Measurements from ENCODE around the gene MAGEA6. TPM values are rescaled to one million over a fixed set of nuclear protein-coding genes. Genes with fewer than 3 reads are reported as not detected.
A peak's percentile ranks its signal among the peaks of the same experiment; 100 is the strongest.

MAGEA6 gene
- total and polyA plus RNA-seq, 4 donors, result not detected

- ATAC-seq (ENCODE audit: insufficient read depth, low FRiP score) (no peak), DNase-seq (no peak)
- 59 to 82% methylated on average over 5 of the region's 5 CpGs for WGBS, 2 donors
- no peaks in the 10 kb centered on the region for H3K36me3 ChIP-seq (ENCODE audit: control insufficient read depth in 4 of 4, insufficient read depth in 4 of 4, low read length in 4 of 4)
- TF ChIP-seq CTCF (IDR thresholded peaks at IDR 0.05; ENCODE audit: control extremely low read depth, extremely low read depth), result no peak
- H3K27ac ChIP-seq (ENCODE audit: low read depth in 1 of 2, low read length in 1 of 2), result no peak overlapping the region
- H3K27me3 ChIP-seq (ENCODE audit: control insufficient read depth in 3 of 3, insufficient read depth in 3 of 3, low read length in 2 of 3), result peaks cover 0 to 4% (median 0%) of the 10 kb centered on the region in 3 donors
- H3K9ac ChIP-seq (ENCODE audit: insufficient read depth in 1 of 2, low read length in 2 of 2), result no peak overlapping the region
- no peak overlapping the region for H3K4me3 ChIP-seq
- no peaks in the 10 kb centered on the region for H3K4me1 ChIP-seq (ENCODE audit: control insufficient read depth in 5 of 5, insufficient read depth in 5 of 5, low read length in 5 of 5)
- no peaks in the 10 kb centered on the region for H3K9me3 ChIP-seq (ENCODE audit: control insufficient read depth in 4 of 4, insufficient read depth in 3 of 4, low read length in 3 of 4)
These were observed 44.6 kb upstream of the MAGEA6 start for GRCh38 chrX:152814048-152814447.

GRCh38 chrX:152813206-152813605 is 43.7 kb upstream of the MAGEA6 start:
- no peak for DNase-seq
- TF ChIP-seq CTCF (IDR thresholded peaks at IDR 0.05; ENCODE audit: control extremely low read depth, extremely low read depth), result no peak
- ATAC-seq (ENCODE audit: insufficient read depth, low FRiP score), result no peak
- H3K9me3 ChIP-seq (ENCODE audit: control insufficient read depth in 4 of 4, insufficient read depth in 3 of 4, low read length in 3 of 4), result no peaks in the 10 kb centered on the region
- H3K9ac ChIP-seq (ENCODE audit: insufficient read depth in 1 of 2, low read length in 2 of 2), result no peak overlapping the region
- no peaks in the 10 kb centered on the region for H3K4me1 ChIP-seq (ENCODE audit: control insufficient read depth in 5 of 5, insufficient read depth in 5 of 5, low read length in 5 of 5)
- H3K36me3 ChIP-seq (ENCODE audit: control insufficient read depth in 4 of 4, insufficient read depth in 4 of 4, low read length in 4 of 4), result no peaks in the 10 kb centered on the region
- H3K27me3 ChIP-seq (ENCODE audit: control insufficient read depth in 3 of 3, insufficient read depth in 3 of 3, low read length in 2 of 3), result peaks cover 0 to 4% (median under 1%) of the 10 kb centered on the region in 3 donors
- WGBS, 2 donors, result 43 to 60% methylated on average over 5 of the region's 5 CpGs
- no peak overlapping the region for H3K27ac ChIP-seq (ENCODE audit: low read depth in 1 of 2, low read length in 1 of 2)
- H3K4me3 ChIP-seq, result no peak overlapping the region

- peaks cover 0 to 3% (median 0%) of the 10 kb centered on the region in 4 donors for H3K9me3 ChIP-seq (ENCODE audit: control insufficient read depth in 4 of 4, insufficient read depth in 3 of 4, low read length in 3 of 4)
- TF ChIP-seq CTCF (IDR thresholded peaks at IDR 0.05; ENCODE audit: control extremely low read depth, extremely low read depth), result no peak
- no peak overlapping the region for H3K4me3 ChIP-seq
- H3K9ac ChIP-seq (ENCODE audit: insufficient read depth in 1 of 2, low read length in 2 of 2), result no peak overlapping the region
- H3K27me3 ChIP-seq (ENCODE audit: control insufficient read depth in 3 of 3, insufficient read depth in 3 of 3, low read length in 2 of 3), result peaks cover 0 to 7% (median 3%) of the 10 kb centered on the region in 3 donors
- 59 to 82% methylated on average over 4 of the region's 4 CpGs for WGBS, 2 donors
- no peaks in the 10 kb centered on the region for H3K4me1 ChIP-seq (ENCODE audit: control insufficient read depth in 5 of 5, insufficient read depth in 5 of 5, low read length in 5 of 5)
- no peaks in the 10 kb centered on the region for H3K36me3 ChIP-seq (ENCODE audit: control insufficient read depth in 4 of 4, insufficient read depth in 4 of 4, low read length in 4 of 4)
- no peak overlapping the region for H3K27ac ChIP-seq (ENCODE audit: low read depth in 1 of 2, low read length in 1 of 2)
- peak in 1 of 3 donors; percentile 1 for DNase-seq
- ATAC-seq (ENCODE audit: insufficient read depth, low FRiP score), result no peak
These were observed 40.9 kb upstream of the MAGEA6 start for GRCh38 chrX:152810403-152810802.

GRCh38 chrX:152806035-152806434 is 36.5 kb upstream of the MAGEA6 start:
- peaks cover 0 to 3% (median 0%) of the 10 kb centered on the region in 4 donors for H3K9me3 ChIP-seq (ENCODE audit: control insufficient read depth in 4 of 4, insufficient read depth in 3 of 4, low read length in 3 of 4)
- DNase-seq, result no peak
- 76 to 90% methylated on average over 4 of the region's 4 CpGs for WGBS, 2 donors
- no peaks in the 10 kb centered on the region for H3K4me1 ChIP-seq (ENCODE audit: control insufficient read depth in 5 of 5, insufficient read depth in 5 of 5, low read length in 5 of 5)
- no peak overlapping the region for H3K9ac ChIP-seq (ENCODE audit: insufficient read depth in 1 of 2, low read length in 2 of 2)
- no peak overlapping the region for H3K27ac ChIP-seq (ENCODE audit: low read depth in 1 of 2, low read length in 1 of 2)
- peaks cover 0 to 11% (median 4%) of the 10 kb centered on the region in 3 donors for H3K27me3 ChIP-seq (ENCODE audit: control insufficient read depth in 3 of 3, insufficient read depth in 3 of 3, low read length in 2 of 3)
- H3K4me3 ChIP-seq, result no peak overlapping the region
- ATAC-seq (ENCODE audit: insufficient read depth, low FRiP score), result no peak
- no peaks in the 10 kb centered on the region for H3K36me3 ChIP-seq (ENCODE audit: control insufficient read depth in 4 of 4, insufficient read depth in 4 of 4, low read length in 4 of 4)
- TF ChIP-seq CTCF (IDR thresholded peaks at IDR 0.05; ENCODE audit: control extremely low read depth, extremely low read depth), result no peak

Data from lung (tissue), 12 donors.